ENCODE measurements around the gene SLC22A17.

DNA sequence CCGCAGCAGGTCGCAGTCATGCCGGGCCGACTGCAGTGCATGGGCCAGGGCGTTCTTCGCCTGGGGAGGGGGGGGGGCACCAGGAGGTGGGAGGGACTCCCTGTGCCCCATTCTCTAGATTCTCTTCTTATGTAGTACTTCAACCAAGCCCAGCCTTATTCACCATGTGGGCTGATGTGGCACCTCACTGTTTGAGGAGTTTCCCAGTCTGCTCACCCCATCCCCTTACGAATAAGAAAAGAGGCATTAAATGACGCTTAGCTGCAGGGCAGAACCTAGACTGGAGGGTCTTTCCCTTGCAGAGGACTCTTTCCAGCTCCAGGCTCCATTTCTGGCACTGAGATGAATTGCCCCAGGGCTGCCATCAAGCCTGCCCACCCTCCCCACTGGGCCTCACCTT lies 36.3 kb upstream of the SLC22A17 start:
- no peak for TF ChIP-seq ZNF274 (IDR thresholded peaks at IDR 0.05; ENCODE audit: borderline replicate concordance, extremely low read depth, low read length)
- TF ChIP-seq, protein P1, sequence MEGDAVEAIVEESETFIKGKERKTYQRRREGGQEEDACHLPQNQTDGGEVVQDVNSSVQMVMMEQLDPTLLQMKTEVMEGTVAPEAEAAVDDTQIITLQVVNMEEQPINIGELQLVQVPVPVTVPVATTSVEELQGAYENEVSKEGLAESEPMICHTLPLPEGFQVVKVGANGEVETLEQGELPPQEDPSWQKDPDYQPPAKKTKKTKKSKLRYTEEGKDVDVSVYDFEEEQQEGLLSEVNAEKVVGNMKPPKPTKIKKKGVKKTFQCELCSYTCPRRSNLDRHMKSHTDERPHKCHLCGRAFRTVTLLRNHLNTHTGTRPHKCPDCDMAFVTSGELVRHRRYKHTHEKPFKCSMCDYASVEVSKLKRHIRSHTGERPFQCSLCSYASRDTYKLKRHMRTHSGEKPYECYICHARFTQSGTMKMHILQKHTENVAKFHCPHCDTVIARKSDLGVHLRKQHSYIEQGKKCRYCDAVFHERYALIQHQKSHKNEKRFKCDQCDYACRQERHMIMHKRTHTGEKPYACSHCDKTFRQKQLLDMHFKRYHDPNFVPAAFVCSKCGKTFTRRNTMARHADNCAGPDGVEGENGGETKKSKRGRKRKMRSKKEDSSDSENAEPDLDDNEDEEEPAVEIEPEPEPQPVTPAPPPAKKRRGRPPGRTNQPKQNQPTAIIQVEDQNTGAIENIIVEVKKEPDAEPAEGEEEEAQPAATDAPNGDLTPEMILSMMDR (IDR thresholded peaks at IDR 0.05; ENCODE audit: control extremely low read depth in 1 of 3, insufficient read depth in 1 of 3, low read depth in 1 of 3, low read length in 3 of 3), result no peak
- TF ChIP-seq GABPA (IDR thresholded peaks at IDR 0.05; ENCODE audit: borderline replicate concordance, insufficient read depth, low read length), result no peak
- TF ChIP-seq POLR2A (IDR thresholded peaks at IDR 0.05; ENCODE audit: control extremely low read depth in 1 of 2, low read depth in 2 of 2, low read length in 2 of 2), result no peak
- TF ChIP-seq RFX5 (IDR thresholded peaks at IDR 0.05; ENCODE audit: borderline replicate concordance, low read depth, low read length), result no peak
- TF ChIP-seq, protein P2, sequence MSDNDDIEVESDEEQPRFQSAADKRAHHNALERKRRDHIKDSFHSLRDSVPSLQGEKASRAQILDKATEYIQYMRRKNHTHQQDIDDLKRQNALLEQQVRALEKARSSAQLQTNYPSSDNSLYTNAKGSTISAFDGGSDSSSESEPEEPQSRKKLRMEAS (IDR thresholded peaks at IDR 0.05), result peak; percentile 14; the same call in 1 of the 2 replicates
- TF ChIP-seq SIX5 (IDR thresholded peaks at IDR 0.05; ENCODE audit: low read depth, low read length), result no peak
- no peak for TF ChIP-seq EP300 (IDR thresholded peaks at IDR 0.05; ENCODE audit: borderline replicate concordance in 1 of 2, low read depth in 2 of 2, low read length in 2 of 2)
- TF ChIP-seq SIN3A (conservative IDR thresholded peaks at IDR 0.05 in 1 of 2, IDR thresholded peaks at IDR 0.05 in 1 of 2; ENCODE audit: low read depth in 1 of 2, low read length in 2 of 2), result no peak

Data from H1 (cell line).